ENCODE results near the gene ERLIN1.

- TF ChIP-seq ZBTB33 (IDR thresholded peaks at IDR 0.05): no peak
- TF ChIP-seq REST (IDR thresholded peaks at IDR 0.05): no peak
- no peak for TF ChIP-seq CTCF (IDR thresholded peaks at IDR 0.05; ENCODE audit: low read depth, low read length, missing input control)
- no peak for TF ChIP-seq TAF1 (conservative IDR thresholded peaks at IDR 0.05)
- TF ChIP-seq RAD21 (IDR thresholded peaks at IDR 0.05): no peak
- TF ChIP-seq MAX (IDR thresholded peaks at IDR 0.05): no peak
- no peak for TF ChIP-seq SP1 (IDR thresholded peaks at IDR 0.05)
- TF ChIP-seq RXRA (IDR thresholded peaks at IDR 0.05): no peak
- TF ChIP-seq HNF4A (conservative IDR thresholded peaks at IDR 0.05): no peak
- TF ChIP-seq JUND (IDR thresholded peaks at IDR 0.05): no peak
- TF ChIP-seq ATF3 (IDR thresholded peaks at IDR 0.05): no peak
- TF ChIP-seq GABPA (IDR thresholded peaks at IDR 0.05 in 1 of 2, conservative IDR thresholded peaks at IDR 0.05 in 1 of 2): no peak
- TF ChIP-seq EGR1 (IDR thresholded peaks at IDR 0.05; ENCODE audit: low read depth in 2 of 2): no peak
Measured at GRCh38 chr10:100173035-100173434, 12.8 kb downstream of the ERLIN1 start.
